ENCODE measurements around the gene BLOC1S4.

Gene BLOC1S4

GRCh38 chr4:6742989-6743388 lies 27.0 kb downstream of the BLOC1S4 start:
- Histone ChIP-seq H3K4me3 (ENCODE audit: low read depth, low read length) (no peak overlapping the region), H3K27me3 (replicated peaks) (no peaks in the 10 kb centered on the region), H3K36me3 (replicated peaks) (no peaks in the 10 kb centered on the region), H3K27ac (no peak overlapping the region)
- in situ Hi-C loops (cut with HindIII; ENCODE audit: low pct_ligation_motif_present, low sequenced_read_pairs) = loop anchor here (25.0 kb wide), 1 partner anchor 119 kb away; no protein-coding TSS in a partner anchor
- TF ChIP-seq CTCF (IDR thresholded peaks at IDR 0.05; ENCODE audit: low read depth, low read length, missing control alignments) = no peak
- DNase-seq = no peak

- TF ChIP-seq CTCF (IDR thresholded peaks at IDR 0.05; ENCODE audit: low read depth, low read length, missing control alignments) = no peak
- in situ Hi-C loops (cut with HindIII; ENCODE audit: low pct_ligation_motif_present, low sequenced_read_pairs) = loop anchor here (25.0 kb wide), 1 partner anchor 115 kb away; no protein-coding TSS in a partner anchor
- no peak for DNase-seq
Measured at GRCh38 chr4:6746721-6747293, 30.8 kb downstream of the BLOC1S4 start.

GRCh38 chr4:6747294-6748051 lies 31.5 kb downstream of the BLOC1S4 start:
- no peaks in the 10 kb centered on the region for H3K27me3 ChIP-seq (replicated peaks)
- no peaks in the 10 kb centered on the region for H3K36me3 ChIP-seq (replicated peaks)
- in situ Hi-C loops (cut with HindIII; ENCODE audit: low pct_ligation_motif_present, low sequenced_read_pairs) = loop anchor here (25.0 kb wide), 1 partner anchor 115 kb away; no protein-coding TSS in a partner anchor
- no peak overlapping the region for H3K4me3 ChIP-seq (ENCODE audit: low read depth, low read length)
- no peak for DNase-seq
- TF ChIP-seq CTCF (IDR thresholded peaks at IDR 0.05; ENCODE audit: low read depth, low read length, missing control alignments) = no peak
- H3K27ac ChIP-seq = no peak overlapping the region

More at GRCh38 chr4:6746721-6747293, 30.8 kb downstream of the BLOC1S4 start:
- H3K36me3 ChIP-seq (replicated peaks) = no peaks in the 10 kb centered on the region
- no peak overlapping the region for H3K4me3 ChIP-seq (ENCODE audit: low read depth, low read length)
- no peak overlapping the region for H3K27ac ChIP-seq
- H3K27me3 ChIP-seq (replicated peaks) = no peaks in the 10 kb centered on the region

GRCh38 chr4:6748286-6748685 lies 32.3 kb downstream of the BLOC1S4 start:
- no peak for TF ChIP-seq CTCF (IDR thresholded peaks at IDR 0.05; ENCODE audit: low read depth, low read length, missing control alignments)
- Histone ChIP-seq H3K4me3 (ENCODE audit: low read depth, low read length) (no peak overlapping the region), H3K27me3 (replicated peaks) (no peaks in the 10 kb centered on the region), H3K36me3 (replicated peaks) (no peaks in the 10 kb centered on the region), H3K27ac (no peak overlapping the region)
- DNase-seq = no peak
- in situ Hi-C loops (cut with HindIII; ENCODE audit: low pct_ligation_motif_present, low sequenced_read_pairs) = loop anchor here (25.0 kb wide), 1 partner anchor 114 kb away; no protein-coding TSS in a partner anchor

GRCh38 chr4:6749340-6750171 lies 33.6 kb downstream of the BLOC1S4 start:
- no peak for TF ChIP-seq CTCF (IDR thresholded peaks at IDR 0.05; ENCODE audit: low read depth, low read length, missing control alignments)
- in situ Hi-C loops (cut with HindIII; ENCODE audit: low pct_ligation_motif_present, low sequenced_read_pairs) = loop anchor here (25.0 kb wide), 1 partner anchor 113 kb away; no protein-coding TSS in a partner anchor
- no peaks in the 10 kb centered on the region for H3K36me3 ChIP-seq (replicated peaks)
- no peak overlapping the region for H3K27ac ChIP-seq
- no peaks in the 10 kb centered on the region for H3K27me3 ChIP-seq (replicated peaks)
- peak; percentile 15 for DNase-seq
- H3K4me3 ChIP-seq (ENCODE audit: low read depth, low read length) = no peak overlapping the region
